HL-60/S4 treated with phorbol 12-myristate 13-acetate at 8.2 ng/mL for 4 days and 3 days (cell line): ENCODE data around the gene TAF1B.

Source experiments
- in situ Hi-C: fragments of 300-500 bp; cut with MboI; formaldehyde crosslinking; loops from 2 replicates; pipeline ENCODE4 v1.15.0; 2022; ENCODE audit warnings: low sequenced_read_pairs

The TAF1B gene

GRCh38 chr2:9807555-9808305, 35.5 kb upstream of the TAF1B start:
- in situ Hi-C loops, result loop anchor here (25.0 kb wide), 1 partner anchor 230 kb away; the partner anchor contains the start of gene KLF11

- in situ Hi-C loops, result loop anchor here (25.0 kb wide), 1 partner anchor 229 kb away; the partner anchor contains the start of gene KLF11
These were observed 34.8 kb upstream of the TAF1B start for GRCh38 chr2:9808334-9809063.

GRCh38 chr2:9809064-9809356, 34.3 kb upstream of the TAF1B start:
- in situ Hi-C loops, result loop anchor here (25.0 kb wide), 1 partner anchor 228 kb away; the partner anchor contains the start of gene KLF11

- in situ Hi-C loops, result loop anchor here (25.0 kb wide), 1 partner anchor 228 kb away; the partner anchor contains the start of gene KLF11
These were observed 33.7 kb upstream of the TAF1B start for GRCh38 chr2:9809448-9810088.

GRCh38 chr2:9811216-9811615, 32.1 kb upstream of the TAF1B start:
- in situ Hi-C loops, result loop anchor here (25.0 kb wide), 1 partner anchor 226 kb away; the partner anchor contains the start of gene KLF11

GRCh38 chr2:9811679-9812511, 31.4 kb upstream of the TAF1B start:
- in situ Hi-C loops, result loop anchor here (25.0 kb wide), 1 partner anchor 225 kb away; the partner anchor contains the start of gene KLF11

- in situ Hi-C loops, result loop anchor here (25.0 kb wide), 1 partner anchor 224 kb away; the partner anchor contains the start of gene KLF11
These were observed 30.3 kb upstream of the TAF1B start for GRCh38 chr2:9812945-9813311.

- in situ Hi-C loops, result loop anchor here (25.0 kb wide), 1 partner anchor 224 kb away; the partner anchor contains the start of gene KLF11
These were observed 29.8 kb upstream of the TAF1B start for GRCh38 chr2:9813312-9814128.

GRCh38 chr2:9814129-9814868, 29.0 kb upstream of the TAF1B start:
- in situ Hi-C loops, result loop anchor here (25.0 kb wide), 1 partner anchor 223 kb away; the partner anchor contains the start of gene KLF11

GRCh38 chr2:9815076-9815475, 28.2 kb upstream of the TAF1B start:
- in situ Hi-C loops, result loop anchor here (25.0 kb wide), 1 partner anchor 222 kb away; the partner anchor contains the start of gene KLF11

- in situ Hi-C loops, result loop anchor here (25.0 kb wide), 1 partner anchor 221 kb away; the partner anchor contains the start of gene KLF11
These were observed 27.4 kb upstream of the TAF1B start for GRCh38 chr2:9815844-9816279.

- in situ Hi-C loops, result loop anchor here (25.0 kb wide), 1 partner anchor 219 kb away; the partner anchor contains the start of gene KLF11
These were observed 25.2 kb upstream of the TAF1B start for GRCh38 chr2:9818097-9818496.

GRCh38 chr2:9819551-9819950, 23.7 kb upstream of the TAF1B start:
- in situ Hi-C loops, result loop anchor here (25.0 kb wide), 1 partner anchor 218 kb away; the partner anchor contains the start of gene KLF11

- in situ Hi-C loops, result loop anchor here (25.0 kb wide), 1 partner anchor 217 kb away; the partner anchor contains the start of gene KLF11
These were observed 23.0 kb upstream of the TAF1B start for GRCh38 chr2:9820020-9820973.

- in situ Hi-C loops, result loop anchor here (25.0 kb wide), 1 partner anchor 215 kb away; the partner anchor contains the start of gene KLF11
These were observed 21.3 kb upstream of the TAF1B start for GRCh38 chr2:9821805-9822445.

- in situ Hi-C loops, result loop anchor here (25.0 kb wide), 1 partner anchor 213 kb away; the partner anchor contains the start of gene KLF11
These were observed 18.8 kb upstream of the TAF1B start for GRCh38 chr2:9824441-9824840.
